Stimulated activated CD4-positive, alpha-beta T cell treated with anti-CD3 and anti-CD28 coated beads, Interleukin-4, amount 100 ng/mL, for 24 hours (primary cell): ENCODE data around the gene PXK.
A peak's percentile ranks its signal among the peaks of the same experiment; 100 is the strongest.

Experiments
- DNase-seq: peaks from one replicate; pipeline ENCODE4 v3.0.0-alpha.2; 2020

Gene PXK

DNA sequence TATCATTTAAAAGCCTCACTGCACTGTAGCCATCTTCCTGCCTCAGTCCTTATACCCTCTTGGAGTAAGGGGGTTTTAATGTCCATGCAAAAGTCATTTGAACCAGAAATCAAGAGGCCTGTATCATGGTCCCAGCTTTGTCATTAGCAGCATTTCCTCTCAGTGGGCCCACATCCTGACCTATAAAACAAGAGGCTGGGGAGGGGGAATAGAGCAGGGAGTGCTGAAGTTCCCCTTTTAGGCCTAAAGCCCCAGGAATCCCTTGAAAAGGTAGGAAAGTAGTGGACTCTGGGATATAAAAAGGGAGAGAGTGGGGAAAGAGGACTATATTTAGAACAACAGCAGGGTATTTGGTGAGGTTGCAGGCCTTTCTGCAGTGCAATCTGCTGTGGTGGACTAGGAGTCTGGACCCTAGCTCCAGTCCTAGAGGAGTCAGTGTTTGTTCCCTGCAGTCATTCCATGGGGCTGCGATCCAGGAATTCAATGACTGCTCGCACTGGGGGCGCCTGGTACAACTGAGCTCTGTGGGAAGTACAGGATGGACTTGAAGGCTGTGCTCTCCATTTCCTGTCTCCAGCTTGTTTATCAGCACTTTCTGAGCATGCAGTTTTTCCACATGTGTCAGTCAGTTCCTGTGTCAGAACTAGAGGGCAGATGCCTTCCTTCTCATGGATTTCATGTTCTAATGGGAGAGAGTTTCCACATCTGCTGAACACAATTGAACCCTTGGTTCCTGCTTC lies 54.1 kb downstream of the PXK start:
- DNase-seq, result no peak

DNA sequence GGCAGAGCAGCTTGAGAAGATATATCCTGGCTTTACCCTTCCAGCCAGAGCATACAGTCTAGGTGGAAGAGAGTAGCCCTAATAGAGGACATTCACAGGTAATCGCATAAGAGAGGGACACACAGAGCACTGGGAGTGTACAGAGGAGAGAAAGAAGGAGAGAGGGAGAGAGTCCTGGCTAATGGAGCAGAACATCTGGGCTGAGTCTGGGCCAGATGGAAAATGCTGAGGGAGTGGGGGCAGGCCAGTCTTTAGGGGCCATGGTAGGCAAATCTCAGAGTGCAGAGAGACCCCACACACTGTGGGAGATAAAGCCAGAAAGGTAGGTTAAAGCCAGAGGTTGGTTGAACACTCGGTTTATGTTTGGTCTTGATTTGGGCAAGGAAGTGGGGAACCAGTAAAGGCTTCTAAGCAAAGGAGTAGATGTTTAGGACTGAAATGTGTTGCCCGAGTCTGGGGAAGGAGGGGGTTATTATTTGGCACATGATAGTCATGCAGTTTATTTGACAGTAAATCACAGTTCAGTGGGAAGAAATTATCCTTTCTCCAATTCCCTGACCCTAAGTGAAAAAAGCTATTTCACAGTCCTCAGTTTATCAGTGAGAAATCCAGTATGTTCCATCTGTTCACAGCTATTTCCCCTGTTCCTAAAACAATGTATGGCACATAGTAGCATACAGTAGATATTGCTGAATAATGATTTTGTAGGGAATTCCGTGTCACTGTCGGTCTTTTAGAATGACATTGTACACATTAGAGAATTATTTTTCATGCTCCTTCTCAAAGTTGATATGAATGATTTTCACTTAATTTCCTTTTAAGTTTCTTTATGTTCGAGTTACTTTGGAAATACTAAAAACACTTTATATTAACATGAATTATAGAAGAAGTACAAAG lies 55.2 kb downstream of the PXK start:
- no peak for DNase-seq

GRCh38 chr3:58388550-58389091 lies 55.9 kb downstream of the PXK start:
- DNase-seq, result no peak

DNA sequence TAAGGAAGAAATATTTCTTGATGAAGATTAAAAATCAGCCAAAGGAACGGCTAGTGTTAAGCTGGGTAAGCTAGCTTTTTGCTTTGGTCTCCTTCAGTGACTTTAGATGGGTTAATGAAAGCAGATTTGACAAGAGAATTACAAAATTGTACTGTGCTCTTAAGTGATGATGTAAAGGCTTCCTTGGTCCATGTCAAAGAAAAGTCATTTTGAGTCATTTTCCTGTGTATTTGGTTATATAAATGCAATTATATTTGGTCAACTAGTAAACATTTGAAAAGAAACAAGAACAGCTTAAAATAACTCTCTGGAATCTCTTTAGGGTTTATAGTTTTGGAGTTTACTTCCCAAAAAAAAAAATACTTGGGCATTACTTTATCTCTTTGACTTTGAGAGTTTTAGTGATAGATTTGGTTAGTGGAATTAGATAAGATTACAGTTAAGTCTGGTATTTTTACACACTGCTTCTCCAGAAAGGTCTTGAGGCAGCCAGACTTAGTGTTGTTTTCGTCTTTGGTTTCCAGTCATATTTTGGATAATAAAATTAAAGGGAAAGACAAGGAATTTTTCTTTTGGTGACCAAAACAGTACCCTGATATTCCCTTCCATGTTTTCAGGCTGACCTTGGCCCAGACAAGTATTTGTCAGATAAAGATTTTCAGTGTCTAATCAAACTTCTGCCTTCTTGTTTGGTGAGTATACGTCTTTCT lies 58.6 kb downstream of the PXK start:
- no peak for DNase-seq

DNA sequence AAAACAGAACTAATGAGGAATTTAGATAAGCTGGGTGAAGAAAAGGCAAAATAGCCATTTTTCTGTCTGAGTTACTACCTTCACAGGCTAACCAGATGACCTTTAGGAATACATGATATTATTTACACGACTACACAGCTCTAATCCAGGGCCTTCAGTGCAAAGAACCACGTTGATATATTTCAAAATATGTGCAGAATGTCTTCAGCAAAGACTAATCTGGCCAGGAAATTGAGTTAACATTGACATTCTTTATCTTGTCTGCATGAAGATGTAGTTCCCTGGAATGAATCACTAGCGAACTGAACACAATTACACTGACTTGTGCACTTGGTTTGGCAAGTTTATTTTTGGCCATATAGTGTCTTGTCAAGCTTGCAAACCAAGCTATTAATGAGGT lies 59.5 kb downstream of the PXK start:
- no peak for DNase-seq

DNA sequence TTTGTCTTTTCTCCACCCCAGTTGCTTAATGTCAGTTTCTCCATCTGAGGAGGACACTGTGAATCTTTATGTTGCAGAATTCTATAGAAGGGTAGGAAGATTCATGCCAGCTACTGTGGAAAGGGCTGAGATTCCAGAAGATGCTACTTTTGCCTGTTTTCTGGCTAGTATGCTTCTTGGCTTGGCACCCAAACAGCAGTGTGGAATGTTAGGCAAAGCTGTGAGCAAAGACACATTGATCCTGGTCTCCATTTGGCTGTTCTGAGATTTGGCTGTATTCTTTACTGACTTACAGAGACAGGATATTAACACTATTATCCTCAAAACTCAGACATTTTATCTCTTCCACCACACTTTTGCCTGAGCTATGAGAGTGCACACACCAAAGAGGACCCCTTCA lies 61.6 kb downstream of the PXK start:
- no peak for DNase-seq

GRCh38 chr3:58398669-58399333 lies 66.1 kb downstream of the PXK start:
- no peak for DNase-seq

DNA sequence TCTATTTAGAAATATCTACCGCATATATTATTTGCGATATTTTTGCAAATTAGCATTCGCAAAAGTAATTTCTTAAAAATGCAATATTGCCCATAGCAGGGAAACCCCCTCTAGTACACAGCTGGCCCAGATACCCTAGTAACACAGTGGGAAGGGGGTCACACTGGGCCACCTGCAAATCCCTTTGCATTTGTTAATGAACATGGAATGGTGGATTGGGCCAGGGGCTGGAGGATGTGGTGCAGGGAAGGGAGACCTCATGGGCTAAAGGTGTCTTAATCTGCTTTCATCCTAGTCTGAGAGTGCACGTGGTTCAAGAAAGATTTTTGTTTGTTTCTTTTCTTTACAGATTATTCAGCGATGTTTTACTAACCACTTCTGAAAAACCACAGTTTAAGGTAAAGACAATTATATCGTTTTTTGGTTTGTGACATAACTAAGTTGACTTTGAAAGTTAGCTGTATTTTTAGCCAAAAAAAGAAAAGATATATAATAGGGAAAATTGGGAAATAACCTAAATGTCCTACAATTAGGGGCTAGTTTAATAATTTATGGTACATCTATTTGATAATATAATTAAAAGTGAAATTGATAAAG lies 70.9 kb downstream of the PXK start:
- no peak for DNase-seq

DNA sequence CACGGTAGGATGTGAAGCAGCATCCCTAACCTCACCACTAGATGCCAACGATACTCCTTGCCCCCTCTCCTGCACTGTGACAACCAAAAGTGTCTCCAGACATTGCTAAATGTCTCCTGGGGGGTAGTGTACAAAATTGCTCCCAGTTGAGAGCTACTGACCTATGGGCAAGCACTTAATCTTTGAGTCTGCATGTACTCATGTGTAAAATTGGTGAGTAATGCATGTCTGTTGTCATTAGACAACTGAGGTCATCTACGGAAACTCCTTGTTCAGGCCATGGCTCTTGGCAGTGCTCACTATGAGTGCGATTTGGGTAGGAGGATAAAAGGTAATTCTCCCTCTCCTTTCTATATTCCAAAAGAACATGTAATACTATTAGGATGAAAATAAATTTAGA lies 71.7 kb downstream of the PXK start:
- no peak for DNase-seq

- no peak for DNase-seq
Measured at GRCh38 chr3:58408906-58409305, 76.2 kb downstream of the PXK start.

- DNase-seq, result no peak
Measured at GRCh38 chr3:58409663-58410062, 77.0 kb downstream of the PXK start.

DNA sequence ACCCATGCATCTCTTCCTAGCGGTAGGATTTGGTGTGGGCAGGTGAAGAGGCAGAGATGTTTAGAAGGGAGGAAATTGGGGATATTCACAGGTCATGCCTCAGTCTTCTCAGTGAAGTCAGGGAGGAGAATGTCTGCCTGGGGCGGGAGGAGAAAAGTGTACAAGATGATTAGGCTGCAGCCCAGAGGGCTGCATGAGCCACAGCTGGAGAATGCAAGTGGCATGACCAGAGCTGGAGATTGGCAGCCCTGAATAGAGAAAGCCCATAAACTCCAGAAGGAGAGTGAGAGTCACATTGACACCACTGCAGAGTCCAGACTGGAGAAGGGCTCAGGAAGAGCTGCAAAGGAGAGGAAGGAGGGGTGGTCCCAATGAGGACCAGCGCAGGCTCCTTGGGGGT lies 78.3 kb downstream of the PXK start:
- no peak for DNase-seq

DNA sequence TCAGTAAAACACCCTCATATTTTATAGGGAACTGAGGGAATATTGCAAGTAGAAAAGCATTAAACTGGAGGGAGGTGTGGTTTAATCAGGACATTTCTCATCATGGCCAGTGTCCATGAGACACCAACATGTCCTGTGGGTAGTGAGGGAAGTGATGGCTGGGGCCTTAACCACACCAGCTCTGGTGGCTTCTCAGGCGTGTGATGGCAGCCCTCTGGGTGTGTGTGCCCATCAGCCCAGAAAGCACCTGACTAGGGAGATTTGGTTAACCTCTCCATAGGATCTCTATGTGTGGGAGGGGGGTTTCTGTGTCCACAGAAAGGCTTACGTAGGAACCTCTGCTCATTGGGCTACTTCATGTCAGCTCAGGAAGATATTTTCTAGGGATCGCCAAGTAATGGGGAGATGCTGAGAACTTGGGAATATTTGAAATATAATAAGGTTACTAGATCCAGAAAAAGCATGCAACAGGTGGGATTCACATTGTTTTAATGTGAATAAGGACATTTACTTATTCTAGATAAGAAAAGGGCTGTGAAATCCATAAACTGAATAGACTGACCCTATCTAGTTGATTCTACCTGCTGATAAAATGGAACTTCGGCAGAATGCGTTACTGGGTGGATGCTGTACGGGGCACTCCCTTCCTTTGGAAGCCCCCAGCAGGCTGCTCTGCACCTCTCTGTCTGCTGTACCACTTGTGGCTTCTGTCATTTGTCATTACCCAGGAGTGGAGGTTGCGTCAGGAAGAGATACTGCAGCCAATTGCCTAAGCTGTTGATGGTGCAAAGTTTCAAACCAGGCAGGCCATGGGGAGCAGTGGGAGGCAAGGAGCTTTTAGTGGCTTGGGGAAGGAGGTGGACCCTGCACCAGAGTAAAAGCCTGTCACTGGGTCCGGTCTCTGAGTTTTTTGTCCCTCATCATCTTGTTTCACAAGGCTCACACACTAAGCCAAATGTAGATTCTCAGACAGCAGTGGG lies 79.4 kb downstream of the PXK start:
- DNase-seq, result no peak

DNA sequence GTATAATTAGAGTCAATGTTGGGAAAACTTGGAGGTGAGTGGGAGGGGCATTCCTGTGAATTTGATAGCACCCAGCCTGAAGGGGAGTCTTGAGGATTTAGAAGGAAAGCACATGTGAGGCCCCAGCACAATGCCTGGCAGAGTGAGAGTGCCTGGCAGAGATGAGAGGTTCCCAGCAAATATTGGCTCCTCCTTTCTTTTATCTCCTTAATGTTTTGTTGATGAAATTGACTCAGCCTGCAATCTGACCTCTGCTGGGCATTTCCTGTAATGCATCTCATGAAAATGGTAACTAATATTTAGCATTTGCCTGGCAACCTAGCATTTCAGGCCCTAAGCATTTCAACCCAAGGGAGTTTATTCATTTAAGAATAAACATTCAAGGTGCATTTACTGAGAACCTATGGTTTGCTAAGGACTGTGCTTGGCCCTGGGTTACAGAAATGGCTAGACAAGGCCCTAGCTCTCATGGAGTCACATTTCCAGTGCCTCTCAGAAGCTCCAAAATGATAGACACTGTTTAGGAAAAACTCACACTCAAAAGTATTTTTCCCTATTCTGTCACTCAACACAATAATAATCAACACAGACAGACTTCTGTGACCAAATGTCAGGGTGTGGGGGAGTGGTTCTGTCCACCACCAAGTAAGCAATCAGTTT lies 82.0 kb downstream of the PXK start:
- DNase-seq, result peak; percentile 64

DNA sequence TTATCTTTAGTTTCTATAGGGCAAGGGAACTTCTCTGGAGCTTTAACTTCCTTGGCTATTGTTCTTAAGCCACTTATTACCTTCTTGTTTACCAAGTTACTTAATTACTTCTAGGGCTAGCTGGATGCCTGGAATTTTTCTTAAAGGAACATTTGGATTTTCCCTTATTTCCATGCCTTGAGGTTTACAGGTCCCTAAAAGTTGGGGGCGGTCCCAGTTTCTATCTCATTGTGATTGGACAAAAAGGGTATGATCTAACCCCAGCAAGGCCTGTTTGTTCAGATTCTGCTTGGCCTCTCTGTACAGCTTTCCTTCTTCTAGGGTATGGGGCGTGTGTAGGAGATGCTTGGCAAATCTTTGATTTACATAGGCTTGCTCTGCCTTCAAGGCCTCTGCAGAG lies 83.5 kb downstream of the PXK start:
- DNase-seq, result no peak

DNA sequence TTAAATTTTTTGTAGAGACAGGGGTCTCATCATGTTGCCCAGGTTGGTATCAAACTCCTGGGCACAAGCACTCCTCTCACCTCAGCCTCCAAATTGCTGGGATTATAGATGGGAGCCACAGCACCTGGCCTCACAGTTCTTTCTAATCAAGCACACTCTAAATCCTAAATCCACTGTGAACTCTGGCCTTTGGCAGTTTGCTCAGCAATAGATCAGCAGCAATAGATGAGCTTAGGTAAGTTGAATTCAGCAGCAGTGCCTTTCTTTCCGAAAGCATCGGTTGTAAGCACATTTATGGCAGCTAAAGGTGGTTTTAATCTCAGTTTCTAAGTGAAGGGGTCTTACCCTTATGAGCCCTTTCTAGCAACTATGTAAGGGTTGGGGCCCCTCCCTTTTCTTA lies 84.4 kb downstream of the PXK start:
- no peak for DNase-seq

- DNase-seq, result no peak
Measured at GRCh38 chr3:58418227-58418626, 85.5 kb downstream of the PXK start.

DNA sequence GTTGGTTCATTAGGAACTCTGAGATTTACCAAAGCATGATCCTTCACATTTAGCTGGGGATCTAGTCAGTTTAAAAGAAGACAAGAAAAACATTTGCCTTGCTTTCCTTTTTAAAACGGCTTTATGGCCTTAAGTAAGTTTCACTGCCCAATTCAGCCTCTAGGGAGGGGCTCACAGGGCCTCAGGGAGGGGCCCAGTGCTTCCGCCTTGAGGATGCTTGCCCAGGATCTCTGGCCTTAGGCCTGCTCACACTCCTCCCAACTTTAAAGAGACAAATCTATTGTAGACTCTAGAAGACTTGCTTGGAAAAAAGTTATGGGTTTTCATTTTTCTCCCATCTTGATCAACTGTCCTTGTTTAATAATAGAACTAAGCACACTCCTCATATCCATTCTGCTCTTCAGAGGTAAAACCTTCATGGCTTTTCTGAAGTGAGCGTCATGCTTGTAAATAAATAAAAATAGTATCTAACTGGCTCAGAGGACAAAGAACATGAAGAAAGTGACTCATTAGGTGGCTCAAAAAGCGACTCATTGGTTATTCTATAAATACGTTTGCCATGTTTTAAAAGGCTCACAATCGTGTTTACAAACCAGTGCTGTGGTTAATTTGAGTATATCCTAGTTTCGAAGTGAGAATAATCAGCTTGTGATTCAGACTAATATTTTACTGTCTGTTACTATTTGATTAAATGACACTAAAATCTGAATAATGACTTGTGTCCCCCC lies 87.3 kb downstream of the PXK start:
- DNase-seq, result no peak

DNA sequence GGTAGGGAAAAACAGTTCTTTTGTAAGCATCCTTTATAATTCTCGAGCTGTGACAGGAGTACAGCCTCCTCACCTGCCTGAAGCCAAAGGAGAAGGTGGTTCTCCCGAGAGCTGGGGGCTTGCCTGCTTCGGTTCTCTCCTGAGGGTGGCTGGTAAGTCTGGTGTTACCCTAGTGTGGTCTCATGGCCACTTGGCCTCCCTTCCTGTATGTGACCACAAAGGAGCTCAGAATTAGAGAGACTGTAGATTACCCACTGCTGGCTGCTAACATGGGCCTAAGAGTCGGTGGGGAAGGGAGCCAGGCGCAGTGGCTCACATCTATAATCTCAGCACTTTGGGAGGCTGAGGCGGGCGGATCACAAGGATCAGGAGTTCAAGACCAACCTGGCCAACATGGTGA lies 88.3 kb downstream of the PXK start:
- no peak for DNase-seq

DNA sequence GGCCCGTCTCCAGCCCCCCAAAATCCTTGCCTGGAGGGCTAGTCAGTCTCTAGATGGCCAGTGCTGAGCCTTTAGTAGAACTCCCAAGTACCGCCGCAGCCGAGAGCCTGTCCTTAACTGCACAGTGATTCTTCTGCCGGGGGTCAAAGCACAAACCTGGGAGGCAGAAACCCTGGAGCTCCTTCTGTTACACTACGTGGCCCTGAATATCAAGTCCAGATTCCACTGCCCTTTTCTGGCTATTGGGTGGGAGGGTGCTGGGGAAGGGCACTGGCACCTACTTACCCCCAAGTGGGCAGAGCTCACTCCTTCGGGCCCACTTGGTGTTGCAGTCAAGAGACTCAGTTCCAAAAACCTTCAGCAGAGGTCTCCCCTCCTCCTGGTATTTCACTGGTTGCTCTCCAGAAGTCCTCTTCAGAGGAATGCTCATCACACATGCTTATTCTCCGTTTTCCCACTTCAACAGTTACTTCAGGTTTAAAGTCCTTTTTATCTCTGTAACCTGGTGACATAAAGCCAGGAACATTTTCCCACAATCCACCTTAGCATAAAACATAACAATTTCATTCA lies 90.1 kb downstream of the PXK start:
- DNase-seq, result no peak
